ENCODE data around the gene BANP. TPM values are rescaled to one million over a fixed set of nuclear protein-coding genes. Genes with fewer than 3 reads are reported as not detected.

The BANP gene
- total and polyA plus RNA-seq, 2 of the 8 experiments (the other 6 are each of a cell fraction or from before 2014, with no cell fraction given) = 25.8 to 39.8 TPM

DNA sequence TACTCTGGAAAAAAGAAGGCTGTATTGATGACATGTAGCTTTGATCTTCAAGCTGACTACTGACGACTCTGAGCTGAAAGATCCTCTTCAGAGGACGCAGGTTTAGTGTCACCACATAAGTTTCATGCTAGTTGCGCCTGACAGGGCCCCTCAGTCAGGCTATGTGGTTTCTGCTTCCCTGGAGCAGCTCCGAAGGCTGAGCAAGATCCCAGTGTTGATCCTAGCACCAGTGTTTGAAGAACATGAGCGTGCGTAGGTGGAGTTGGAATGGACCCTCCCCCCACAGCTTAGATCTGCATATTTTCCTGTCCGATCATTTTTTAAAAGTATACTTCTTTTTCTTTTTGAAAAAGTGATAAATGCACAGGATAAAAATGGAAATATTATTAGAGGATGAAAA lies 17.3 kb downstream of the BANP start:
- Histone ChIP-seq H4K5ac (ENCODE audit: insufficient read length, low read depth, low read length) (no peak overlapping the region), H2BK5ac (ENCODE audit: low read depth, low read length) (no peak overlapping the region), H2BK12ac (ENCODE audit: low read depth, low read length) (no peak overlapping the region), H3K36me3 (ENCODE audit: control insufficient read depth in 2 of 4, insufficient read depth in 4 of 4, low read length in 3 of 4) (0 out of 8 replicates have a peak, but pooled peaks cover 0 to 2% (median 0%) of the 10 kb centered on the region in 4 experiments), H3K79me1 (ENCODE audit: low read depth, low read length) (peaks cover 17% of the 10 kb centered on the region), H3K27me3 (replicated peaks in 1 of 4; ENCODE audit: control insufficient read depth in 3 of 4, extremely low read depth in 1 of 4, insufficient read depth in 3 of 4, low read length in 3 of 4) (no peaks in the 10 kb centered on the region), H3K79me2 (ENCODE audit: control insufficient read depth in 1 of 2, insufficient read depth in 2 of 2, low read length in 2 of 2) (peaks cover 9 to 93% of the 10 kb centered on the region in 2 experiments), H4K8ac (ENCODE audit: extremely low read depth, insufficient read depth, low read length) (no peak overlapping the region), H3K23me2 (ENCODE audit: low read depth, low read length) (no peaks in the 10 kb centered on the region), H2BK120ac (replicated peaks; ENCODE audit: low read depth, low read length) (no peak overlapping the region), H3K4me3 (ENCODE audit: extremely low read depth in 1 of 4, insufficient read depth in 2 of 4, low read depth in 3 of 4, low read length in 4 of 4) (no peak overlapping the region), H2AK5ac (ENCODE audit: low read depth, low read length) (no peak overlapping the region), H2BK20ac (ENCODE audit: low read length) (no peak overlapping the region), H3K23ac (ENCODE audit: insufficient read length) (no peak overlapping the region), H2BK15ac (ENCODE audit: low read length) (no peak overlapping the region), H3K14ac (ENCODE audit: insufficient read length) (no peak overlapping the region), H3K56ac (replicated peaks; ENCODE audit: insufficient read length, low read depth, low read length) (no peak overlapping the region), H3K4ac (replicated peaks; ENCODE audit: insufficient read length, low read depth, low read length) (no peak overlapping the region), H3K9me3 (ENCODE audit: insufficient read depth in 2 of 2, low read depth in 1 of 2, low read length in 1 of 2) (peaks cover 4 to 8% of the 10 kb centered on the region in 2 experiments; a peak in 3 of 4 replicates), H4K20me1 (replicated peaks in 1 of 2; ENCODE audit: control insufficient read depth in 1 of 2, insufficient read depth in 2 of 2, low read length in 2 of 2) (peaks cover 2% of the 10 kb centered on the region in 2 experiments), H3K18ac (ENCODE audit: extremely low read depth, low read length) (no peak overlapping the region), H3K4me2 (ENCODE audit: insufficient read depth in 1 of 2, low read depth in 2 of 2, low read length in 2 of 2) (no peak overlapping the region), H3K4me1 (replicated peaks in 1 of 4; ENCODE audit: control insufficient read depth in 3 of 4, insufficient read depth in 4 of 4, low read length in 3 of 4) (peaks cover 0 to 13% (median under 1%) of the 10 kb centered on the region in 4 experiments; a peak in 2 of 7 replicates), H3K27ac (ENCODE audit: low read depth, low read length) (no peak overlapping the region), H2AFZ (ENCODE audit: low read length) (no peak overlapping the region), H3K9ac (replicated peaks in 1 of 4; ENCODE audit: extremely low read depth in 1 of 4, low read depth in 3 of 4, low read length in 3 of 4) (no peak overlapping the region), H4K91ac (replicated peaks; ENCODE audit: insufficient read length, low read length) (no peak overlapping the region)
- 93% methylated on average over 7 of the region's 7 CpGs; no CpG with 5 or more reads in 1 of the 2 experiments for WGBS, 2 experiments (ENCODE audit: extremely low coverage in 1 of 2, insufficient coverage in 1 of 2, insufficient read length in 1 of 2, insufficient replicate concordance in 2 of 2, low coverage in 1 of 2, low lambda C conversion rate in 2 of 2, missing lambda C conversion rate in 1 of 2)
- DNase-seq (ENCODE audit: low read depth in 1 of 2, low spot score in 2 of 2) = no peak
- ChIA-PET POLR2A (ENCODE audit: partially characterized antibody) (interaction anchor here (0.6 to 0.9 kb wide), 3 partner anchors 10 to 17 kb away, joined by 3 read pairs; partner anchors contain the start of gene BANP), CTCF (ENCODE audit: partially characterized antibody) (interaction anchor here (0.7 to 2.6 kb wide), 6 partner anchors 11 to 191 kb away, joined by 4 to 6 read pairs (median 6); no protein-coding TSS in a partner anchor)
- no peak for FAIRE-seq
- TF ChIP-seq, protein P1, sequence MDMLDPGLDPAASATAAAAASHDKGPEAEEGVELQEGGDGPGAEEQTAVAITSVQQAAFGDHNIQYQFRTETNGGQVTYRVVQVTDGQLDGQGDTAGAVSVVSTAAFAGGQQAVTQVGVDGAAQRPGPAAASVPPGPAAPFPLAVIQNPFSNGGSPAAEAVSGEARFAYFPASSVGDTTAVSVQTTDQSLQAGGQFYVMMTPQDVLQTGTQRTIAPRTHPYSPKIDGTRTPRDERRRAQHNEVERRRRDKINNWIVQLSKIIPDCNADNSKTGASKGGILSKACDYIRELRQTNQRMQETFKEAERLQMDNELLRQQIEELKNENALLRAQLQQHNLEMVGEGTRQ (IDR thresholded peaks at IDR 0.05; ENCODE audit: low read length) = no peak
- no peak for TF ChIP-seq TCF12 (IDR thresholded peaks at IDR 0.05; ENCODE audit: low read depth, low read length)
- TF ChIP-seq, protein P2, sequence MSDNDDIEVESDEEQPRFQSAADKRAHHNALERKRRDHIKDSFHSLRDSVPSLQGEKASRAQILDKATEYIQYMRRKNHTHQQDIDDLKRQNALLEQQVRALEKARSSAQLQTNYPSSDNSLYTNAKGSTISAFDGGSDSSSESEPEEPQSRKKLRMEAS (IDR thresholded peaks at IDR 0.05) = no peak
- TF ChIP-seq RXRA (IDR thresholded peaks at IDR 0.05; ENCODE audit: insufficient read depth, low read depth, low read length) = no peak
- no peak for TF ChIP-seq KDM5A (IDR thresholded peaks at IDR 0.05; ENCODE audit: low read length)
- TF ChIP-seq GABPA (IDR thresholded peaks at IDR 0.05; ENCODE audit: borderline replicate concordance, insufficient read depth, low read length) = no peak
- no peak for TF ChIP-seq TAF7 (optimal IDR thresholded peaks at IDR 0.05; ENCODE audit: borderline replicate concordance, low read depth, low read length)
- TF ChIP-seq CBX5 (IDR thresholded peaks at IDR 0.05; ENCODE audit: low read depth, low read length) = no peak
- TF ChIP-seq BCL11A (IDR thresholded peaks at IDR 0.05; ENCODE audit: low read depth in 2 of 2, low read length in 2 of 2) = no peak
- no peak for TF ChIP-seq YY1 (IDR thresholded peaks at IDR 0.05; ENCODE audit: low read depth, low read length)
- TF ChIP-seq ATF3 (IDR thresholded peaks at IDR 0.05; ENCODE audit: insufficient read depth, low read depth, low read length) = no peak
- no peak for TF ChIP-seq TAF1 (IDR thresholded peaks at IDR 0.05; ENCODE audit: low read depth, low read length)
